ENCODE measurements around the gene ICOS.

GRCh38 chr2:203900253-203900652, 36.3 kb upstream of the ICOS start:
- TF ChIP-seq CTCF (IDR thresholded peaks at IDR 0.05; ENCODE audit: low read length), result no peak
- no peak for TF ChIP-seq EZH2 (optimal IDR thresholded peaks at IDR 0.05; ENCODE audit: low read depth, low read length)

All from MM.1S (cell line).